H9 (cell line): ENCODE results near the gene HMGB4. TPM values are rescaled to one million over a fixed set of nuclear protein-coding genes. Genes with fewer than 3 reads are reported as not detected.

Experiments used
- DNase-seq: peaks from one replicate; pipeline ENCODE4 v3.0.0-alpha.2; 2017
- H2AFZ ChIP-seq: one replicate; pipeline ENCODE4 v1.6.1; 2013; ENCODE audit warnings: mild to moderate bottlenecking, low read length, control low read depth, moderate library complexity
- H2AK5ac ChIP-seq: 2 replicates; pipeline ENCODE4 v1.6.1; 2013; ENCODE audit warnings: low read length, control low read depth, mixed read lengths; ENCODE audit not compliant: insufficient read length
- H2BK120ac ChIP-seq: one replicate; pipeline ENCODE4 v1.6.1; 2013; ENCODE audit warnings: low read depth, mild to moderate bottlenecking, low read length, control low read depth, inconsistent platforms; ENCODE audit not compliant: poor library complexity, severe bottlenecking
- H2BK12ac ChIP-seq: 2 replicates; pipeline ENCODE4 v1.6.1; 2013; ENCODE audit warnings: low read length, control low read depth, mixed read lengths, low read depth; ENCODE audit not compliant: insufficient read length
- H2BK15ac ChIP-seq: 2 replicates; pipeline ENCODE4 v1.6.1; 2013; ENCODE audit warnings: low read depth, low read length, control low read depth
- H2BK20ac ChIP-seq: one replicate; pipeline ENCODE4 v1.6.1; 2013; ENCODE audit warnings: low read depth, mild to moderate bottlenecking, low read length, control low read depth, inconsistent platforms; ENCODE audit not compliant: poor library complexity, severe bottlenecking
- H2BK5ac ChIP-seq: 2 replicates; pipeline ENCODE4 v1.6.1; 2013; ENCODE audit warnings: low read length, control low read depth, mixed read lengths; ENCODE audit not compliant: insufficient read length
- H3K14ac ChIP-seq: 2 replicates; pipeline ENCODE4 v1.6.1; 2013; ENCODE audit warnings: low read length, control low read depth; ENCODE audit not compliant: insufficient read depth
- H3K18ac ChIP-seq: 2 replicates; pipeline ENCODE4 v1.6.1; 2013; ENCODE audit warnings: low read depth, mild to moderate bottlenecking, mixed read lengths, low read length, control low read depth; ENCODE audit not compliant: insufficient read length
- H3K23ac ChIP-seq: 2 replicates; pipeline ENCODE4 v1.6.1; 2013; ENCODE audit warnings: low read length, control low read depth, mixed read lengths, low read depth; ENCODE audit not compliant: insufficient read length
- H3K23me2 ChIP-seq: 2 replicates; pipeline ENCODE4 v1.6.1; 2013; ENCODE audit warnings: low read depth, mild to moderate bottlenecking, mixed read lengths, low read length, control low read depth; ENCODE audit not compliant: insufficient read length, poor library complexity, severe bottlenecking
- H3K27ac ChIP-seq: 2 replicates; pipeline ENCODE4 v1.5.1; 2013; ENCODE audit warnings: low read length, control low read depth, mixed read lengths, low read depth; ENCODE audit not compliant: insufficient read length
- H3K27me3 ChIP-seq: 2 replicates; pipeline ENCODE4 v1.6.1; 2013; ENCODE audit warnings: low read length, control low read depth, inconsistent platforms; ENCODE audit not compliant: insufficient read depth
- H3K4ac ChIP-seq: 2 replicates; pipeline ENCODE4 v1.6.1; 2013; ENCODE audit warnings: low read depth, mild to moderate bottlenecking, control low read depth, inconsistent platforms, low read length, moderate library complexity
- H3K4me1 ChIP-seq: 2 replicates; pipeline ENCODE4 v1.6.1; 2013; ENCODE audit warnings: low read length, control low read depth, inconsistent platforms; ENCODE audit not compliant: insufficient read depth
- H3K4me2 ChIP-seq: 2 replicates; pipeline ENCODE4 v1.6.1; 2013; ENCODE audit warnings: low read length, control low read depth, mixed read lengths; ENCODE audit not compliant: insufficient read length, insufficient read depth
- H3K56ac ChIP-seq: 2 replicates; pipeline ENCODE4 v1.6.1; 2013; ENCODE audit warnings: low read depth, mild to moderate bottlenecking, mixed read lengths, low read length, control low read depth; ENCODE audit not compliant: insufficient read length
- H3K79me1 ChIP-seq: 2 replicates; pipeline ENCODE4 v1.6.1; 2013; ENCODE audit warnings: low read depth, mild to moderate bottlenecking, moderate library complexity, low read length, control low read depth, inconsistent platforms; ENCODE audit not compliant: insufficient read depth, poor library complexity, severe bottlenecking
- H3K79me2 ChIP-seq: 2 replicates; pipeline ENCODE4 v1.6.1; 2013; ENCODE audit warnings: low read length, control low read depth, inconsistent platforms; ENCODE audit not compliant: insufficient read depth
- H3K9ac ChIP-seq: 2 replicates; pipeline ENCODE4 v1.6.1; 2013; ENCODE audit warnings: low read length, control low read depth, mixed read lengths; ENCODE audit not compliant: insufficient read length; ENCODE audit errors: extremely low read depth
- H3K9me3 ChIP-seq: one replicate; pipeline ENCODE4 v1.6.1; 2013; ENCODE audit warnings: low read depth, low read length, inconsistent platforms; ENCODE audit not compliant: control insufficient read depth
- H3T11ph ChIP-seq: one replicate; pipeline ENCODE4 v1.6.1; 2013; ENCODE audit warnings: mild to moderate bottlenecking, low read length, control low read depth, inconsistent platforms
- H4K20me1 ChIP-seq: one replicate; pipeline ENCODE4 v1.6.1; 2013; ENCODE audit not compliant: control insufficient read depth, insufficient read length, insufficient read depth
- H4K5ac ChIP-seq: 2 replicates; pipeline ENCODE4 v1.6.1; 2013; ENCODE audit warnings: low read depth, mild to moderate bottlenecking, mixed read lengths, low read length, control low read depth; ENCODE audit not compliant: insufficient read length
- H4K8ac ChIP-seq: replicated peaks from 2 replicates; pipeline ENCODE4 v1.6.1; 2013; ENCODE audit warnings: low read length, control low read depth, mixed read lengths, low read depth; ENCODE audit not compliant: insufficient read length
- H4K91ac ChIP-seq: 2 replicates; pipeline ENCODE4 v1.6.1; 2013; ENCODE audit warnings: low read depth, mild to moderate bottlenecking, moderate library complexity, mixed read lengths, low read length, control low read depth; ENCODE audit not compliant: insufficient read length
- H3K27ac Mint-ChIP-seq, 3 experiments: 2 replicates in 2 of 3; 3 replicates in 1 of 3; pipeline ENCODE4 v1.8.0; 2020 to 2021; ENCODE audit warnings: mixed read lengths in 3 of 3, mild to moderate bottlenecking in 1 of 3, moderate library complexity in 1 of 3
- H3K27me3 Mint-ChIP-seq: 2 replicates; pipeline ENCODE4 v1.8.0; 2021; ENCODE audit warnings: low read depth, mild to moderate bottlenecking, moderate library complexity, mixed read lengths
- H3K36me3 Mint-ChIP-seq, 3 experiments: 2 replicates in 2 of 3; 3 replicates in 1 of 3; pipeline ENCODE4 v1.8.0; 2020 to 2021; ENCODE audit warnings: low read depth in 3 of 3, mixed read lengths in 3 of 3; ENCODE audit not compliant: insufficient read depth in 1 of 3
- H3K4me1 Mint-ChIP-seq, 2 experiments: 2 replicates each; pipeline ENCODE4 v1.8.0; 2020; ENCODE audit warnings: mixed read lengths in 2 of 2
- H3K4me3 Mint-ChIP-seq, 2 experiments: 2 replicates in 1 of 2; 3 replicates in 1 of 2; pipeline ENCODE4 v1.8.0; 2020 to 2021; ENCODE audit warnings: mild to moderate bottlenecking in 2 of 2, mixed read lengths in 2 of 2, moderate library complexity in 1 of 2
- H3K9me3 Mint-ChIP-seq, 2 experiments: 2 replicates in 1 of 2; 3 replicates in 1 of 2; pipeline ENCODE4 v1.8.0; 2020; ENCODE audit warnings: mild to moderate bottlenecking in 2 of 2, mixed read lengths in 2 of 2, moderate library complexity in 1 of 2
- CTCF ChIP-seq: fragments of 200-600 bp; sonication (generic); conservative IDR thresholded peaks from 3 replicates; pipeline ENCODE4 v1.8.0; 2021; ENCODE audit warnings: antibody characterized with exemption, mild to moderate bottlenecking
- WGBS: extraction: QIAGEN DNeasy Blood & Tissue Kit; methylation state at CpG from one replicate; pipeline ENCODE4 v1.1.7; 2013; ENCODE audit warnings: missing lambda C conversion rate, low lambda C conversion rate, mixed read lengths; ENCODE audit not compliant: insufficient read length; ENCODE audit errors: extremely low coverage; 5-methylcytosine and 5-hydroxymethylcytosine counted together
- total RNA-seq: library from RNA; stranded (reverse); gene quantifications from 2 replicates; pipeline ENCODE4 v1.2.1, GENCODE V29; 2021

Gene HMGB4
- total RNA-seq, 1 experiment from 2014 or later: not detected

DNA sequence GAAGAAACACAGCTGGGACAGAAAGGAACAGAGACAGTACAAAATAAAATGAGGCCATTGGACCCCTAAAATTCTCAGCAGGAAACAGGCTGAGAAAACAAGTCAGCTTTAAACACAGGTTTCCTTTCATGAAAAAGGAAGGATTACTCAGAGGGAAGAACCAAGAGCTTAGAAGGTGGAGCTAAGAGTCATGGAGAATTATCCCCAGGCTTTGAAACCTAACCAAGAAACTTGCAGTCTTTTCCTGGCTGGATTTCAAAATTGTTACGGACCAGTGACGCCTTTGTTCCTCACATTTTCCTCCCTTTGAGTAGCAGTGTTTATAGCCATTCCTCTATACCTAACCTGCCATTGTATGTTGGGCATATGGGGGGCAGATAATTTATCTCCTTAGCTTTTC lies 8.8 kb downstream of the HMGB4 start:
- Histone ChIP-seq H3K14ac (no peak overlapping the region), H3K9me3 (no peaks in the 10 kb centered on the region), H2AK5ac (no peak overlapping the region), H3K27ac (no peak overlapping the region), H4K5ac (no peak overlapping the region), H3K79me1 (no peaks in the 10 kb centered on the region), H3K4me1 (no peaks in the 10 kb centered on the region; the same call in 1 of the 2 replicates), H2BK15ac (no peak overlapping the region), H3K4ac (no peak overlapping the region), H3K56ac (no peak overlapping the region), H2BK120ac (no peak overlapping the region), H4K8ac (no peak overlapping the region), H2AFZ (no peak overlapping the region), H2BK5ac (no peak overlapping the region), H4K20me1 (no peaks in the 10 kb centered on the region), H2BK20ac (no peak overlapping the region), H4K91ac (no peak overlapping the region), H3K4me2 (no peak overlapping the region), H2BK12ac (no peak overlapping the region), H3K23me2 (no peaks in the 10 kb centered on the region), H3K18ac (no peak overlapping the region), H3T11ph (no peak overlapping the region), H3K79me2 (no peaks in the 10 kb centered on the region), H3K27me3 (no peaks in the 10 kb centered on the region), H3K9ac (no peak overlapping the region), H3K23ac (no peak overlapping the region)
- H3K4me1 Mint-ChIP-seq: peaks cover 15 to 22% of the 10 kb centered on the region in 2 experiments
- TF ChIP-seq CTCF: no peak
- WGBS: no CpG with 5 or more reads among the region's 2 CpGs
- peaks cover 6 to 7% of the 10 kb centered on the region in 2 experiments; a peak in 3 of 5 replicates for H3K9me3 Mint-ChIP-seq
- peaks cover 1 to 12% (median 7%) of the 10 kb centered on the region in 3 experiments; a peak in 6 of 7 replicates for H3K36me3 Mint-ChIP-seq
- peaks cover 8% of the 10 kb centered on the region for H3K27me3 Mint-ChIP-seq
- H3K4me3 Mint-ChIP-seq: no peak overlapping the region
- no peak overlapping the region; a peak in 1 of 7 replicates for H3K27ac Mint-ChIP-seq
- no peak for DNase-seq
